Endothelial cell of umbilical vein (primary cell): ENCODE results near the gene MINDY3.

Source experiments
- CTCF ChIP-seq, 2 donors: IDR thresholded peaks; 1 replicate in 1 of 2; 2 replicates in 1 of 2; pipeline ENCODE4 v1.5.1; 2011; ENCODE audit warnings: low read length in 2 of 2, mild to moderate bottlenecking in 2 of 2, moderate library complexity in 2 of 2, control low read depth in 1 of 2, inconsistent platforms in 1 of 2, low read depth in 1 of 2; ENCODE audit not compliant: insufficient read depth in 1 of 2; ENCODE audit errors: extremely low read depth in 1 of 2
- GATA2 ChIP-seq: IDR thresholded peaks from 2 replicates; pipeline ENCODE4 v1.7.0; 2011; ENCODE audit warnings: low read depth, mild to moderate bottlenecking, moderate library complexity, mixed read lengths, low read length; ENCODE audit not compliant: insufficient read length, insufficient read depth
- JUN ChIP-seq: IDR thresholded peaks from 2 replicates; pipeline ENCODE4 v1.6.1; 2011; ENCODE audit warnings: borderline replicate concordance, low read depth; ENCODE audit not compliant: insufficient read length, insufficient read depth
- MAX ChIP-seq: IDR thresholded peaks from 2 replicates; pipeline ENCODE4 v1.6.1; 2011; ENCODE audit not compliant: insufficient read depth, insufficient read length
- POLR2AphosphoS5 ChIP-seq: IDR thresholded peaks from 2 replicates; pipeline ENCODE4 v1.6.1; 2012; ENCODE audit warnings: low read depth, mild to moderate bottlenecking, control low read depth, low read length, moderate library complexity; ENCODE audit not compliant: insufficient read depth

GRCh38 chr10:15735763-15736162 lies 124.5 kb downstream of the MINDY3 start:
- no peak for TF ChIP-seq CTCF (IDR thresholded peaks at IDR 0.05; ENCODE audit: extremely low read depth in 1 of 2, insufficient read depth in 1 of 2, low read depth in 1 of 2, low read length in 2 of 2)
- TF ChIP-seq MAX, result no peak
- no peak for TF ChIP-seq GATA2
- TF ChIP-seq JUN, result no peak
- TF ChIP-seq POLR2AphosphoS5, result no peak
